K562 (cell line): ENCODE measurements around the gene NMRAL1. TPM values are rescaled to one million over a fixed set of nuclear protein-coding genes. Genes with fewer than 3 reads are reported as not detected.
A peak's percentile ranks its signal among the peaks of the same experiment; 100 is the strongest.

Experiments
- ATAC-seq: fragments of 200-7000 bp; cut with Tn5 transposase; 3 replicates; pipeline ENCODE4 v1.9.1; 2020; ENCODE audit warnings: moderate library complexity
- BruUV-seq: library from RNA; stranded (reverse); fragments of 400-500 nt; replicated peaks from 2 replicates; lab custom pipeline; 2021; lab: Mats Ljungman, UMichigan
- CTCF ChIA-PET: fragments of 300-600 bp; formaldehyde crosslinking; extraction: SDS; loops from one replicate; lab custom pipeline; 2021; ENCODE audit warnings: low intra/inter-chr PET ratio; lab: Yijun Ruan, JAX
- POLR2A ChIA-PET: fragments of 300-600, 350-650 bp; sonication (Branson Sonifier 250); formaldehyde crosslinking; extraction: SDS; loops from one replicate; lab custom pipeline; 2021; ENCODE audit warnings: antibody characterized with exemption, inconsistent platforms; lab: Yijun Ruan, JAX
- DNase-seq, 4 experiments: peaks; one replicate each; pipeline versions ENCODE4 v3.0.0 to v3.0.0-alpha.2; 2011 to 2018; ENCODE audit warnings: low spot score in 3 of 4, mixed read lengths in 3 of 4; ENCODE audit errors: extremely low read depth in 1 of 4
- FAIRE-seq: peaks from 2 replicates; lab custom pipeline; 2011; peaks lifted over from hg19 to GRCh38; lab: Jason Lieb, UNC
- H2AFZ ChIP-seq: 2 replicates; pipeline ENCODE4 v1.6.0; 2011; ENCODE audit warnings: low read depth, low read length, control low read depth, inconsistent platforms
- H3K27ac ChIP-seq: fragments of 200-600 bp; 3 replicates; pipeline ENCODE4 v1.8.0; 2011; ENCODE audit warnings: low read depth, mild to moderate bottlenecking, control low read depth, inconsistent platforms, low read length, moderate library complexity, mixed read lengths; ENCODE audit errors: extremely low read depth
- H3K27me3 ChIP-seq, 2 experiments: fragments of 300-600 bp in 1 of 2; 2 replicates in 1 of 2; 3 replicates in 1 of 2; pipeline versions ENCODE4 v1.6.0 to v1.8.0; 2011; ENCODE audit warnings: inconsistent platforms in 2 of 2, low read length in 2 of 2, mild to moderate bottlenecking in 1 of 2, mixed read lengths in 1 of 2, moderate library complexity in 1 of 2; ENCODE audit not compliant: control insufficient read depth in 2 of 2, insufficient read depth in 2 of 2
- H3K36me3 ChIP-seq: fragments of 300-600 bp; 3 replicates; pipeline ENCODE4 v1.8.0; 2011; ENCODE audit warnings: mild to moderate bottlenecking, low read length, inconsistent platforms; ENCODE audit not compliant: control insufficient read depth, insufficient read depth
- H3K4me1 ChIP-seq, 2 experiments: fragments of 200-600 bp in 1 of 2; replicated peaks in 1 of 2; 2 replicates in 1 of 2; 3 replicates in 1 of 2; pipeline versions ENCODE4 v1.5.1 to v1.8.0; 2011; ENCODE audit warnings: inconsistent platforms in 2 of 2, low read length in 2 of 2, mild to moderate bottlenecking in 1 of 2, mixed read lengths in 1 of 2, moderate library complexity in 1 of 2; ENCODE audit not compliant: control insufficient read depth in 2 of 2, insufficient read depth in 2 of 2
- H3K4me2 ChIP-seq: 2 replicates; pipeline ENCODE4 v1.6.1; 2011; ENCODE audit warnings: low read length, control low read depth, inconsistent platforms, mixed read lengths; ENCODE audit not compliant: insufficient read depth
- H3K4me3 ChIP-seq: fragments of 200-600 bp; sonication (generic), shearing (Covaris generic); 2 replicates; pipeline ENCODE4 v1.5.1; 2016; ENCODE audit warnings: control low read depth, inconsistent platforms
- H3K79me2 ChIP-seq: fragments of 200-600 bp; 3 replicates; pipeline ENCODE4 v1.8.0; 2011; ENCODE audit warnings: low read length, inconsistent platforms; ENCODE audit not compliant: control insufficient read depth, insufficient read depth
- H3K9ac ChIP-seq, 2 experiments: 2 replicates each; pipeline versions ENCODE4 v1.6.0 to v1.6.1; 2011; ENCODE audit warnings: low read depth in 2 of 2, low read length in 2 of 2, control low read depth in 1 of 2, inconsistent platforms in 1 of 2, mild to moderate bottlenecking in 1 of 2, mixed read lengths in 1 of 2; ENCODE audit not compliant: insufficient read depth in 1 of 2
- H3K9me1 ChIP-seq: one replicate; pipeline ENCODE4 v1.6.0; 2011; ENCODE audit warnings: inconsistent platforms, mild to moderate bottlenecking, low read length, moderate library complexity; ENCODE audit not compliant: control insufficient read depth, insufficient read depth
- H3K9me3 ChIP-seq: replicated peaks from 2 replicates; pipeline ENCODE4 v1.5.1; 2011; ENCODE audit warnings: low read depth, low read length, inconsistent platforms; ENCODE audit not compliant: control insufficient read depth, insufficient read depth
- H4K20me1 ChIP-seq: replicated peaks from 2 replicates; pipeline ENCODE4 v1.6.1; 2011; ENCODE audit warnings: low read length, inconsistent platforms, mixed read lengths; ENCODE audit not compliant: control insufficient read depth, insufficient read depth
- ARID1B ChIP-seq: fragments of 450-650 bp; IDR thresholded peaks from 2 replicates; pipeline ENCODE4 v1.6.1; 2016; ENCODE audit warnings: antibody characterized with exemption, mild to moderate bottlenecking, inconsistent platforms
- CBFA2T2 ChIP-seq: fragments of 450-650 bp; conservative IDR thresholded peaks from 2 replicates; pipeline ENCODE4 v1.6.1; 2017; ENCODE audit warnings: mild to moderate bottlenecking
- CTBP1 ChIP-seq: fragments of 450-650 bp; IDR thresholded peaks from 2 replicates; pipeline ENCODE4 v1.6.1; 2016; ENCODE audit warnings: borderline replicate concordance
- FIP1L1 ChIP-seq: fragments of 200-400 bp; formaldehyde crosslinking; IDR thresholded peaks from 2 replicates; pipeline ENCODE4 v1.6.1; 2018; ENCODE audit warnings: mild to moderate bottlenecking, low read depth, low read length; ENCODE audit not compliant: poor library complexity, severe bottlenecking
- MED1 ChIP-seq: sonication (generic); formaldehyde crosslinking; IDR thresholded peaks from 2 replicates; pipeline ENCODE4 v1.8.1; 2023; ENCODE audit warnings: missing genetic modification reagents, borderline replicate concordance
- MNT ChIP-seq, 2 experiments: fragments of 450-650 bp; conservative IDR thresholded peaks; 2 replicates each; pipeline ENCODE4 v1.6.1; 2017; ENCODE audit warnings: mild to moderate bottlenecking in 2 of 2, moderate library complexity in 2 of 2
- SMARCA4 ChIP-seq: fragments of 450-650 bp; IDR thresholded peaks from 2 replicates; pipeline ENCODE4 v1.6.1; 2016
- THRB ChIP-seq: fragments of 450-650 bp; formaldehyde crosslinking; conservative IDR thresholded peaks from 2 replicates; pipeline ENCODE4 v1.4.0; 2022; ENCODE audit warnings: mild to moderate bottlenecking, missing genetic modification characterization
- WHSC1 ChIP-seq: IDR thresholded peaks from one replicate; pipeline ENCODE4 v1.6.1; 2012; ENCODE audit warnings: low read length, control low read depth, inconsistent platforms
- ZFPM2 ChIP-seq: fragments of 250-450 bp; sonication (Bioruptor Pico); IDR thresholded peaks from 2 replicates; pipeline ENCODE4 v1.5.1; 2022; ENCODE audit warnings: mild to moderate bottlenecking
- ZNF444 ChIP-seq: fragments of 250-450 bp; sonication (Bioruptor Pico); IDR thresholded peaks from 2 replicates; pipeline ENCODE4 v1.4.0; 2020; ENCODE audit warnings: mild to moderate bottlenecking, moderate library complexity
- WGBS: fragments of 100-300 bp; shearing (Covaris generic); methylation state at CpG from one replicate; pipeline ENCODE4 v1.1.6; 2016; ENCODE audit warnings: low coverage, mixed read lengths; ENCODE audit not compliant: insufficient coverage; ENCODE audit errors: missing lambda C conversion rate; 5-methylcytosine and 5-hydroxymethylcytosine counted together
- in situ Hi-C: fragments of 300-500 bp; cut with MboI; formaldehyde crosslinking; loops from 4 replicates; pipeline ENCODE4 v1.15.0; 2018; ENCODE audit warnings: inconsistent platforms, mixed read lengths
- intact Hi-C: fragments of 100-400 bp; cut with micrococcal nuclease; formaldehyde crosslinking; loops from 2 replicates; pipeline ENCODE4 v1.14.2; 2022
- polyA plus RNA-seq, 8 experiments: library from polyadenylated mRNA; depleted of rRNA in 4 of 8; stranded (reverse) in 5 of 8; unstranded in 3 of 8; fragments of >200 nt; fragmentation: Nextera tagmentation in 2 of 8; fragmentation: Illumina TruSeq in 1 of 8; extraction: Ambion mirVana in 2 of 8; extraction: Trizol in 1 of 8; gene quantifications; 2 replicates each; pipeline versions ENCODE4 v1.2.1 to v1.2.3, GENCODE V29; 2011 to 2014; ENCODE audit warnings: inconsistent platforms in 1 of 8, missing spikeins in 1 of 8
- total RNA-seq, 7 experiments: library from RNA; depleted of rRNA in 6 of 7; stranded (reverse); fragments of >200 nt in 6 of 7; fragmentation: Illumina TruSeq in 2 of 7; extraction: Trizol in 2 of 7; gene quantifications; 2 replicates each; pipeline versions ENCODE4 v1.2.1 to v1.2.3, GENCODE V29; 2011 to 2021; ENCODE audit warnings: low replicate concordance in 1 of 7

NMRAL1 gene
- total and polyA plus RNA-seq, 9 of the 15 experiments (the other 6 are each of a cell fraction or from before 2014, with no cell fraction given), result 6.3 to 116 (median 63.2) TPM

DNA sequence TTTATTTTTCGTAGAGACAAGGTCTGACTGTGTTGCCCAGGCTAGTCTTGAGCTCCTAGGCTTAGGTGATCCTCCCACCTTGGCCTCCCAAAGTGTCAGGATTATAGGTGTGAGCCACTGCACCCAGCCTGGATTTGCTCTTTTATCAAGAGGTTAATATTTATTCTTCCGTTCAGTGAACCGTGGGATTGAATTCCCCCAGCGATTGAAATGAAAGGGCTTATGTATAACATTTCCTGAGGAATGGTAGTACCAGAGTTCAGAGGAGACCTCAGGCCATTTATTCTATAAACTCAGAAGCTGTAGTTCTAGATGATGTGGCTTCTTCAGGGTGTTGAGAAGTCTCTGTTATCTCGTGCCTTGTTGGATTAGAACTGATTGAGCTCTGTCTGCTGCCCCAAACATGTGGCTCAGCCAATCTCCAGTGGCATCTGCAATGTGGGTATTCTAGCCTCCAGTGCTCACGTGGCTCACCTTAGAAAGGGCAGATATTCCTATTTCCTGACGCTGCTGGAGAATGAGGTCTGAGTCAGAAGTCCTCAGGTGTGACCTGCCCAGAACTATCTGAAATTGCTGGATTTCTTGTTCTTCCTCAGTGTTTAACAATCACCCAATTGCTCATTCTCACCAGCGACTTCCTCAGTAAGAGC lies 24.2 kb upstream of the NMRAL1 start:
- ChIA-PET POLR2A (interaction anchor here (0.7 to 3.4 kb wide), 3 partner anchors 9 to 98 kb away, joined by 3 to 10 read pairs (median 3); no protein-coding TSS in a partner anchor), CTCF (no interaction called here)
- Histone ChIP-seq H3K79me2 (peaks cover 41% of the 10 kb centered on the region; the same call in 2 of the 3 replicates), H3K9me3 (no peaks in the 10 kb centered on the region), H3K4me1 (peaks cover 0 to 2% of the 10 kb centered on the region in 2 experiments; a peak in 2 of 5 replicates), H2AFZ (no peak overlapping the region), H3K27me3 (no peaks in the 10 kb centered on the region), H3K4me3 (no peak overlapping the region), H3K9ac (peak overlapping the region in 1 of 2 experiments; percentile 55; a peak in 1 of 4 replicates), H3K27ac (no peak overlapping the region), H3K36me3 (peaks cover 27% of the 10 kb centered on the region), H3K4me2 (no peak overlapping the region), H4K20me1 (peaks cover 7% of the 10 kb centered on the region; the same call in 1 of the 2 replicates), H3K9me1 (no peaks in the 10 kb centered on the region)
- ATAC-seq (no peak), FAIRE-seq (no peak), DNase-seq (no peak)
- intact Hi-C loops (no loop called here), in situ Hi-C loops (no loop called here)
- TF ChIP-seq MNT (conservative IDR thresholded peaks at IDR 0.05) (no peak), SMARCA4 (no peak), MED1 (CRISPR knock-in tag) (no peak), ZNF444 (CRISPR knock-in tag) (no peak), WHSC1 (no peak), CTBP1 (no peak), ARID1B (no peak), FIP1L1 (no peak), THRB (CRISPR knock-in tag) (no peak), CBFA2T2 (no peak), ZFPM2 (no peak)
- BruUV-seq, result no TSS peak
- 62% methylated on average over 8 of the region's 8 CpGs for WGBS
